Measurements from ENCODE around the gene TYRO3. TPM values are rescaled to one million over a fixed set of nuclear protein-coding genes. Genes with fewer than 3 reads are reported as not detected.

The TYRO3 gene
- total RNA-seq, 1 donor from 2014 or later: 28.5 TPM

DNA sequence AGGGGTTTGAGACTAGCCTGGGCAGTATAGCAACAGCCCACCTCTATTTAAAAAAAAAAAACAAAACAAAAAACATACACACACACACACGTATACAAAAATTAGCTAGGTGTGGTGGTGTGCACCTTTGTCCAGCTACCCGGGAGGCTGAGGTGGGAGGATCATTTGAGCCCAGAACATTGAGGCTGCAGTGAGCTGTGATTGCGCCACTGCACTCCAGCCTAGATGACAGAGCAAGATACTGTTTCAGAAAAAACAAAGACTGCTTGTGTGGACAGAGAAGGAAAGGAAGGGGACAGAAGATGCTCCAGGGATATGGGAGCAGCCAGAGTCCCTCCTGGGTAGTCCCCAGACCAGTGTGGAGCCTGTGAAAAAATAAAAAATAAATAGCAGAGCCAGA lies 12.9 kb downstream of the TYRO3 start:
- no peaks in the 10 kb centered on the region for H3K27me3 Mint-ChIP-seq (ENCODE audit: low read depth, unreplicated experiment)
- H3K9me3 ChIP-seq (ENCODE audit: insufficient read depth, low read depth, low read length): no peaks in the 10 kb centered on the region
- peaks cover 17% of the 10 kb centered on the region for H3K4me1 Mint-ChIP-seq (ENCODE audit: low read depth, unreplicated experiment)
- no peak overlapping the region for H3K27ac Mint-ChIP-seq (ENCODE audit: unreplicated experiment)
- no peak overlapping the region for H3K4me2 ChIP-seq (ENCODE audit: low read length)
- H3K4me1 ChIP-seq (ENCODE audit: insufficient read depth, low read length): peaks cover 7% of the 10 kb centered on the region
- no peak overlapping the region for H3K4me3 ChIP-seq (ENCODE audit: insufficient read depth, low read depth, low read length)
- H2AFZ ChIP-seq (ENCODE audit: low read depth, low read length): no peak overlapping the region
- no peaks in the 10 kb centered on the region for H3K9me3 Mint-ChIP-seq (ENCODE audit: unreplicated experiment)
- TF ChIP-seq, protein P1, sequence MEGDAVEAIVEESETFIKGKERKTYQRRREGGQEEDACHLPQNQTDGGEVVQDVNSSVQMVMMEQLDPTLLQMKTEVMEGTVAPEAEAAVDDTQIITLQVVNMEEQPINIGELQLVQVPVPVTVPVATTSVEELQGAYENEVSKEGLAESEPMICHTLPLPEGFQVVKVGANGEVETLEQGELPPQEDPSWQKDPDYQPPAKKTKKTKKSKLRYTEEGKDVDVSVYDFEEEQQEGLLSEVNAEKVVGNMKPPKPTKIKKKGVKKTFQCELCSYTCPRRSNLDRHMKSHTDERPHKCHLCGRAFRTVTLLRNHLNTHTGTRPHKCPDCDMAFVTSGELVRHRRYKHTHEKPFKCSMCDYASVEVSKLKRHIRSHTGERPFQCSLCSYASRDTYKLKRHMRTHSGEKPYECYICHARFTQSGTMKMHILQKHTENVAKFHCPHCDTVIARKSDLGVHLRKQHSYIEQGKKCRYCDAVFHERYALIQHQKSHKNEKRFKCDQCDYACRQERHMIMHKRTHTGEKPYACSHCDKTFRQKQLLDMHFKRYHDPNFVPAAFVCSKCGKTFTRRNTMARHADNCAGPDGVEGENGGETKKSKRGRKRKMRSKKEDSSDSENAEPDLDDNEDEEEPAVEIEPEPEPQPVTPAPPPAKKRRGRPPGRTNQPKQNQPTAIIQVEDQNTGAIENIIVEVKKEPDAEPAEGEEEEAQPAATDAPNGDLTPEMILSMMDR (IDR thresholded peaks at IDR 0.05; ENCODE audit: insufficient read depth, low read depth, low read length): no peak
- no peak for TF ChIP-seq EZH2 (IDR thresholded peaks at IDR 0.05; ENCODE audit: insufficient read depth, low read length)
- no peak for DNase-seq (ENCODE audit: low read depth)
- no peaks in the 10 kb centered on the region for H3K27me3 ChIP-seq (ENCODE audit: insufficient read depth, low read length)
- no peak overlapping the region for H3K27ac ChIP-seq (ENCODE audit: low read depth, low read length)
- no peak for FAIRE-seq
- no peak overlapping the region for H3K9ac ChIP-seq (ENCODE audit: low read length)
- no peaks in the 10 kb centered on the region for H3K79me2 ChIP-seq (ENCODE audit: insufficient read depth, low read length)
- no peaks in the 10 kb centered on the region for H4K20me1 ChIP-seq (ENCODE audit: insufficient read depth, low read length)
- peaks cover 32% of the 10 kb centered on the region for H3K36me3 Mint-ChIP-seq (ENCODE audit: low read depth, unreplicated experiment)
- no peaks in the 10 kb centered on the region for H3K36me3 ChIP-seq (ENCODE audit: insufficient read depth, low read length)
- no peak overlapping the region for H3K4me3 Mint-ChIP-seq (ENCODE audit: unreplicated experiment)

DNA sequence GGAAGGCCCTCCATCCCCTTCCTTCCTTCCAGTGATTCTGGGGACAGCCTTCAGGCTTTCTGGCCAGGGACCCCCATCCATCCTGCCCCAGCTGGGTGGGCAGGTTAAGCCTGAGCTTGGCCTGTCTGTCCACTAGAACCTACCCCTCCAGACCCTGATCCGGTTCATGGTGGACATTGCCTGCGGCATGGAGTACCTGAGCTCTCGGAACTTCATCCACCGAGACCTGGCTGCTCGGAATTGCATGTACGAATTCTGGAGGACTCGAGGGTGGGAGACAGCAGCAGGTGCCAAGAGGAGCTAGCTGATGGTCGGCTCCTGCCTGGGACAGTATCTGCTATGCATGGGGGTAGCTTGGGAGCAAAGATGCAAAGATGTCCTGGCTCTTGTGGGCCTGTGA lies 13.9 kb downstream of the TYRO3 start:
- no peak overlapping the region for H3K4me3 ChIP-seq (ENCODE audit: insufficient read depth, low read depth, low read length)
- DNase-seq (ENCODE audit: low read depth) (no peak), FAIRE-seq (no peak)
- H3K4me2 ChIP-seq (ENCODE audit: low read length): no peak overlapping the region
- Mint-ChIP-seq H3K4me3 (ENCODE audit: unreplicated experiment) (no peak overlapping the region), H3K4me1 (ENCODE audit: low read depth, unreplicated experiment) (peaks cover 10% of the 10 kb centered on the region), H3K27me3 (ENCODE audit: low read depth, unreplicated experiment) (no peaks in the 10 kb centered on the region), H3K36me3 (ENCODE audit: low read depth, unreplicated experiment) (peaks cover 31% of the 10 kb centered on the region), H3K27ac (ENCODE audit: unreplicated experiment) (no peak overlapping the region), H3K9me3 (ENCODE audit: unreplicated experiment) (no peaks in the 10 kb centered on the region)
- H2AFZ ChIP-seq (ENCODE audit: low read depth, low read length): no peak overlapping the region
- no peaks in the 10 kb centered on the region for H3K27me3 ChIP-seq (ENCODE audit: insufficient read depth, low read length)
- H4K20me1 ChIP-seq (ENCODE audit: insufficient read depth, low read length): no peaks in the 10 kb centered on the region
- H3K4me1 ChIP-seq (ENCODE audit: insufficient read depth, low read length): peaks cover 7% of the 10 kb centered on the region
- H3K9me3 ChIP-seq (ENCODE audit: insufficient read depth, low read depth, low read length): no peaks in the 10 kb centered on the region
- no peak overlapping the region for H3K9ac ChIP-seq (ENCODE audit: low read length)
- H3K27ac ChIP-seq (ENCODE audit: low read depth, low read length): no peak overlapping the region
- H3K79me2 ChIP-seq (ENCODE audit: insufficient read depth, low read length): no peaks in the 10 kb centered on the region
- TF ChIP-seq, protein P1 (IDR thresholded peaks at IDR 0.05; ENCODE audit: insufficient read depth, low read depth, low read length): no peak
- no peak for TF ChIP-seq EZH2 (IDR thresholded peaks at IDR 0.05; ENCODE audit: insufficient read depth, low read length)
- H3K36me3 ChIP-seq (ENCODE audit: insufficient read depth, low read length): no peaks in the 10 kb centered on the region

DNA sequence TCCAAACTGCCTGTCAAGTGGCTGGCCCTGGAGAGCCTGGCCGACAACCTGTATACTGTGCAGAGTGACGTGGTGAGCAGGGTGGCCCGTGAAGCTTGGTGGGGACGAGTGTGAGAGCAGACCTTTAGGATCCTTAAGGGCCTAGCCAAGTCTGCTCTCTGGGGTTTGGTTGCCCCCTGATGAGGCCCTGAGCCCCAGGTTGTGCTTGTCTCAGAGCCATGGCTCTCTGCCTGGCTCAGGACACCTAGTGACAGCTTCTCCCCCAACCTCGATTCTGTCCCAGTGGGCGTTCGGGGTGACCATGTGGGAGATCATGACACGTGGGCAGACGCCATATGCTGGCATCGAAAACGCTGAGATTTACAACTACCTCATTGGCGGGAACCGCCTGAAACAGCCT lies 14.4 kb downstream of the TYRO3 start:
- no peaks in the 10 kb centered on the region for H3K36me3 ChIP-seq (ENCODE audit: insufficient read depth, low read length)

More for the DNA sequence above, 14.4 kb downstream of the TYRO3 start:
- Mint-ChIP-seq H3K4me1 (ENCODE audit: low read depth, unreplicated experiment) (peaks cover 5% of the 10 kb centered on the region), H3K27me3 (ENCODE audit: low read depth, unreplicated experiment) (no peaks in the 10 kb centered on the region), H3K9me3 (ENCODE audit: unreplicated experiment) (no peaks in the 10 kb centered on the region), H3K36me3 (ENCODE audit: low read depth, unreplicated experiment) (peaks cover 31% of the 10 kb centered on the region), H3K27ac (ENCODE audit: unreplicated experiment) (no peak overlapping the region), H3K4me3 (ENCODE audit: unreplicated experiment) (no peak overlapping the region)
- no peaks in the 10 kb centered on the region for H3K79me2 ChIP-seq (ENCODE audit: insufficient read depth, low read length)
- H3K4me3 ChIP-seq (ENCODE audit: insufficient read depth, low read depth, low read length): no peak overlapping the region
- H3K9me3 ChIP-seq (ENCODE audit: insufficient read depth, low read depth, low read length): no peaks in the 10 kb centered on the region
- no peak overlapping the region for H3K4me2 ChIP-seq (ENCODE audit: low read length)
- no peak overlapping the region for H3K9ac ChIP-seq (ENCODE audit: low read length)
- peaks cover 4% of the 10 kb centered on the region for H3K4me1 ChIP-seq (ENCODE audit: insufficient read depth, low read length)
- H4K20me1 ChIP-seq (ENCODE audit: insufficient read depth, low read length): no peaks in the 10 kb centered on the region
- no peak for FAIRE-seq
- H2AFZ ChIP-seq (ENCODE audit: low read depth, low read length): no peak overlapping the region
- no peak overlapping the region for H3K27ac ChIP-seq (ENCODE audit: low read depth, low read length)
- H3K27me3 ChIP-seq (ENCODE audit: insufficient read depth, low read length): no peaks in the 10 kb centered on the region
- TF ChIP-seq, protein P1 (IDR thresholded peaks at IDR 0.05; ENCODE audit: insufficient read depth, low read depth, low read length): no peak
- no peak for TF ChIP-seq EZH2 (IDR thresholded peaks at IDR 0.05; ENCODE audit: insufficient read depth, low read length)
- DNase-seq (ENCODE audit: low read depth): no peak
